HepG2 (cell line): ENCODE results near the gene HSD3B7. TPM values are rescaled to one million over a fixed set of nuclear protein-coding genes. Genes with fewer than 3 reads are reported as not detected.
A peak's percentile ranks its signal among the peaks of the same experiment; 100 is the strongest.

Experiments
- AGO2 ChIP-seq: fragments of 200-400 bp; formaldehyde crosslinking; optimal IDR thresholded peaks from 2 replicates; pipeline ENCODE3; 2017; ENCODE audit warnings: mild to moderate bottlenecking, low read depth, low read length, moderate library complexity
- AHR ChIP-seq: IDR thresholded peaks from 2 replicates; pipeline ENCODE4 v1.6.1; 2018; ENCODE audit warnings: missing genetic modification reagents, missing compliant biosample characterization
- CHD4 ChIP-seq: fragments of 200-600 bp; sonication (generic); IDR thresholded peaks from 2 replicates; pipeline ENCODE4 v1.7.0; 2017; ENCODE audit warnings: mild to moderate bottlenecking, low read length, borderline replicate concordance
- FOXO1 ChIP-seq: sonication (generic); formaldehyde crosslinking; IDR thresholded peaks from 2 replicates; pipeline ENCODE4 v1.4.0; 2020; ENCODE audit warnings: missing genetic modification reagents
- IRX3 ChIP-seq: sonication (generic); formaldehyde crosslinking; IDR thresholded peaks from 2 replicates; pipeline ENCODE4 v1.8.1; 2023; ENCODE audit warnings: mild to moderate bottlenecking, low read depth, missing genetic modification reagents, borderline replicate concordance
- KDM4B ChIP-seq: sonication (generic); formaldehyde crosslinking; IDR thresholded peaks from 2 replicates; pipeline ENCODE4 v1.4.0; 2020; ENCODE audit warnings: missing genetic modification reagents
- MYNN ChIP-seq: sonication (generic); formaldehyde crosslinking; IDR thresholded peaks from 2 replicates; pipeline ENCODE4 v1.4.0; 2020; ENCODE audit warnings: mild to moderate bottlenecking, low read depth, missing genetic modification reagents
- NFE2L1 ChIP-seq: sonication (generic); formaldehyde crosslinking; IDR thresholded peaks from 2 replicates; pipeline ENCODE4 v1.4.0; 2020; ENCODE audit warnings: missing genetic modification reagents, mild to moderate bottlenecking, borderline replicate concordance
- ZKSCAN5 ChIP-seq: sonication (generic); formaldehyde crosslinking; IDR thresholded peaks from 2 replicates; pipeline ENCODE4 v1.5.1; 2020; ENCODE audit warnings: mild to moderate bottlenecking, missing genetic modification reagents
- ZNF205 ChIP-seq: IDR thresholded peaks from 2 replicates; pipeline ENCODE4 v1.6.1; 2018; ENCODE audit warnings: missing biosample characterization, missing genetic modification reagents
- ZNF207 ChIP-seq: fragments of 450-650 bp; IDR thresholded peaks from 2 replicates; pipeline ENCODE4 v1.6.1; 2016; ENCODE audit warnings: antibody characterized with exemption, borderline replicate concordance
- polyA plus RNA-seq, 8 experiments: library from polyadenylated mRNA; depleted of rRNA in 3 of 8; stranded (reverse) in 7 of 8; unstranded in 1 of 8; fragments of >200 nt; fragmentation: Illumina TruSeq in 4 of 8; extraction: Trizol in 4 of 8; gene quantifications; 2 replicates each; pipeline versions ENCODE4 v1.2.1 to v1.2.3, GENCODE V29; 2011 to 2016; ENCODE audit warnings: low read depth in 4 of 8, missing spikeins in 1 of 8, mixed read lengths in 1 of 8; ENCODE audit not compliant: insufficient read depth in 1 of 8
- total RNA-seq, 5 experiments: library from RNA; depleted of rRNA; stranded (reverse); fragments of >200 nt; fragmentation: Illumina TruSeq; extraction: Trizol; gene quantifications; 2 replicates each; pipeline ENCODE4 v1.2.3, GENCODE V29; 2016; ENCODE audit warnings: low read depth in 1 of 5
- TF ChIP-seq, protein P1 (sequence below): sonication (generic); formaldehyde crosslinking; IDR thresholded peaks from 2 replicates; pipeline ENCODE4 v1.8.0; 2022; ENCODE audit warnings: low read depth, missing genetic modification reagents
- TF ChIP-seq, protein P2 (sequence below): fragments of 450-650 bp; IDR thresholded peaks from 2 replicates; pipeline ENCODE4 v1.6.1; 2016
- TF ChIP-seq, protein P3 (sequence below): IDR thresholded peaks from 2 replicates; pipeline ENCODE4 v1.6.1; 2018; ENCODE audit warnings: missing genetic modification reagents
- TF ChIP-seq, protein P4 (sequence below): sonication (generic); formaldehyde crosslinking; conservative IDR thresholded peaks from 2 replicates; pipeline ENCODE4 v1.8.0; 2022; ENCODE audit warnings: low read depth, missing genetic modification reagents
- TF ChIP-seq, protein P5 (sequence below): sonication (generic); formaldehyde crosslinking; IDR thresholded peaks from 2 replicates; pipeline ENCODE4 v1.4.0; 2020; ENCODE audit warnings: mild to moderate bottlenecking, missing genetic modification reagents, borderline replicate concordance
- TF ChIP-seq, protein P6 (sequence below): sonication (generic); formaldehyde crosslinking; conservative IDR thresholded peaks from 2 replicates; pipeline ENCODE4 v1.4.0; 2020; ENCODE audit warnings: missing genetic modification reagents
- TF ChIP-seq, protein P7 (sequence below): sonication (generic); formaldehyde crosslinking; IDR thresholded peaks from 2 replicates; pipeline ENCODE4 v1.4.0; 2020; ENCODE audit warnings: missing genetic modification reagents, borderline replicate concordance

Gene HSD3B7
- total and polyA plus RNA-seq, 2 of the 13 experiments (the other 11 are each of a cell fraction or from before 2014, with no cell fraction given), result 32.9 to 69.7 TPM

DNA sequence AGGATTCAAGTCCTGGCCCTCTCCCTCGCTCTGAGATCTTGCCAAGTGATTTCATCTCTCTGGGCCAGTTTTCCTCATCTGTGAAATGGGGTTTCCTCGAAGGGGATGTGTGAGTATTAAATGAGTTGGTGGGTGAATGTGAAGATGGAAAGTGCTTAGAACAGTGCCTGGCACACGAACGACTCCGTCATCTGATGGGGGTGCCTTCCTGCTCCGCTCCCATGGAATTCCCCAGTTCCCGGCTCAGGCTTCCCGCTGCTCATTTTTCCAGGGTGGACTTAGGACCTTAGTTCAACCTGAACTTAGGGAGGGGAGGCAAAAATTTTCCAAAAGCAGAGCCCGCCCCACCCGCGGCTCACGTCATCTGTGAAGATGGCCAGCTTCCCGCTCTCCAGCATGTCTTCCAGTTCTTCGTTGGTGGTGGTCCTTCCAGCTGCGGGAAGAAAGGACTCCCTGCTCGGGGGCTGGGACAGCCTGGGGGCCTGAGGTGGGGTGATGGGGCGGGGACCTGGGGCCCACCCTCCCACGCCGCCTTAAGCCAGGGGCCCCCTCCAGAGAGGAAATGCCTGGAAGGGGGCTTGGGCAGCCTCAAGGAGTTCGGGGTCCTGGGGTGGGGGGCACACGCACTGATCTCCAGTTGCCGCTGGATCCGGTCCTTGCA is 11.4 kb downstream of the HSD3B7 start (continued):
- TF ChIP-seq, protein P1, sequence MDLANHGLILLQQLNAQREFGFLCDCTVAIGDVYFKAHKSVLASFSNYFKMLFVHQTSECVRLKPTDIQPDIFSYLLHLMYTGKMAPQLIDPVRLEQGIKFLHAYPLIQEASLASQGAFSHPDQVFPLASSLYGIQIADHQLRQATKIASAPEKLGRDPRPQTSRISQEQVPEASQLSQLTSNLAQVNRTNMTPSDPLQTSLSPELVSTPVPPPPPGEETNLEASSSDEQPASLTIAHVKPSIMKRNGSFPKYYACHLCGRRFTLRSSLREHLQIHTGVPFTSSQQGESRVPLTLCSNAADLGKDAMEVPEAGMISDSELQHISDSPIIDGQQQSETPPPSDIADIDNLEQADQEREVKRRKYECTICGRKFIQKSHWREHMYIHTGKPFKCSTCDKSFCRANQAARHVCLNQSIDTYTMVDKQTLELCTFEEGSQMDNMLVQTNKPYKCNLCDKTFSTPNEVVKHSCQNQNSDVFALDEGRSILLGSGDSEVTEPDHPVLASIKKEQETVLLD (CRISPR knock-in tag), result 0 out of 2 replicates have a peak, but pooled peaks have one; percentile 40
- TF ChIP-seq AGO2, result no peak
- no peak for TF ChIP-seq FOXO1
- no peak for TF ChIP-seq NFE2L1 (CRISPR knock-in tag)
- TF ChIP-seq CHD4, result peak; percentile 87; the same call in 1 of the 2 replicates
- TF ChIP-seq, protein P2, sequence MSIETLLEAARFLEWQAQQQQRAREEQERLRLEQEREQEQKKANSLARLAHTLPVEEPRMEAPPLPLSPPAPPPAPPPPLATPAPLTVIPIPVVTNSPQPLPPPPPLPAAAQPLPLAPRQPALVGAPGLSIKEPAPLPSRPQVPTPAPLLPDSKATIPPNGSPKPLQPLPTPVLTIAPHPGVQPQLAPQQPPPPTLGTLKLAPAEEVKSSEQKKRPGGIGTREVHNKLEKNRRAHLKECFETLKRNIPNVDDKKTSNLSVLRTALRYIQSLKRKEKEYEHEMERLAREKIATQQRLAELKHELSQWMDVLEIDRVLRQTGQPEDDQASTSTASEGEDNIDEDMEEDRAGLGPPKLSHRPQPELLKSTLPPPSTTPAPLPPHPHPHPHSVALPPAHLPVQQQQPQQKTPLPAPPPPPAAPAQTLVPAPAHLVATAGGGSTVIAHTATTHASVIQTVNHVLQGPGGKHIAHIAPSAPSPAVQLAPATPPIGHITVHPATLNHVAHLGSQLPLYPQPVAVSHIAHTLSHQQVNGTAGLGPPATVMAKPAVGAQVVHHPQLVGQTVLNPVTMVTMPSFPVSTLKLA, result no peak
- TF ChIP-seq, protein P3, sequence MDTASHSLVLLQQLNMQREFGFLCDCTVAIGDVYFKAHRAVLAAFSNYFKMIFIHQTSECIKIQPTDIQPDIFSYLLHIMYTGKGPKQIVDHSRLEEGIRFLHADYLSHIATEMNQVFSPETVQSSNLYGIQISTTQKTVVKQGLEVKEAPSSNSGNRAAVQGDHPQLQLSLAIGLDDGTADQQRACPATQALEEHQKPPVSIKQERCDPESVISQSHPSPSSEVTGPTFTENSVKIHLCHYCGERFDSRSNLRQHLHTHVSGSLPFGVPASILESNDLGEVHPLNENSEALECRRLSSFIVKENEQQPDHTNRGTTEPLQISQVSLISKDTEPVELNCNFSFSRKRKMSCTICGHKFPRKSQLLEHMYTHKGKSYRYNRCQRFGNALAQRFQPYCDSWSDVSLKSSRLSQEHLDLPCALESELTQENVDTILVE (CRISPR knock-in tag), result 0 out of 2 replicates have a peak, but pooled peaks have one; percentile 39
- TF ChIP-seq, protein P4, sequence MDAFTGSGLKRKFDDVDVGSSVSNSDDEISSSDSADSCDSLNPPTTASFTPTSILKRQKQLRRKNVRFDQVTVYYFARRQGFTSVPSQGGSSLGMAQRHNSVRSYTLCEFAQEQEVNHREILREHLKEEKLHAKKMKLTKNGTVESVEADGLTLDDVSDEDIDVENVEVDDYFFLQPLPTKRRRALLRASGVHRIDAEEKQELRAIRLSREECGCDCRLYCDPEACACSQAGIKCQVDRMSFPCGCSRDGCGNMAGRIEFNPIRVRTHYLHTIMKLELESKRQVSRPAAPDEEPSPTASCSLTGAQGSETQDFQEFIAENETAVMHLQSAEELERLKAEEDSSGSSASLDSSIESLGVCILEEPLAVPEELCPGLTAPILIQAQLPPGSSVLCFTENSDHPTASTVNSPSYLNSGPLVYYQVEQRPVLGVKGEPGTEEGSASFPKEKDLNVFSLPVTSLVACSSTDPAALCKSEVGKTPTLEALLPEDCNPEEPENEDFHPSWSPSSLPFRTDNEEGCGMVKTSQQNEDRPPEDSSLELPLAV (CRISPR knock-in tag), result no peak
- TF ChIP-seq ZNF205, result no peak
- TF ChIP-seq, protein P5, sequence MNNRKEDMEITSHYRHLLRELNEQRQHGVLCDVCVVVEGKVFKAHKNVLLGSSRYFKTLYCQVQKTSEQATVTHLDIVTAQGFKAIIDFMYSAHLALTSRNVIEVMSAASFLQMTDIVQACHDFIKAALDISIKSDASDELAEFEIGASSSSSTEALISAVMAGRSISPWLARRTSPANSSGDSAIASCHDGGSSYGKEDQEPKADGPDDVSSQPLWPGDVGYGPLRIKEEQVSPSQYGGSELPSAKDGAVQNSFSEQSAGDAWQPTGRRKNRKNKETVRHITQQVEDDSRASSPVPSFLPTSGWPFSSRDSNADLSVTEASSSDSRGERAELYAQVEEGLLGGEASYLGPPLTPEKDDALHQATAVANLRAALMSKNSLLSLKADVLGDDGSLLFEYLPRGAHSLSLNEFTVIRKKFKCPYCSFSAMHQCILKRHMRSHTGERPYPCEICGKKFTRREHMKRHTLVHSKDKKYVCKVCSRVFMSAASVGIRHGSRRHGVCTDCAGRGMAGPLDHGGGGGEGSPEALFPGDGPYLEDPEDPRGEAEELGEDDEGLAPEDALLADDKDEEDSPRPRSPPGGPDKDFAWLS (CRISPR knock-in tag), result no peak
- no peak for TF ChIP-seq MYNN (CRISPR knock-in tag)
- no peak for TF ChIP-seq ZKSCAN5 (CRISPR knock-in tag)
- TF ChIP-seq IRX3 (CRISPR knock-in tag), result no peak
- TF ChIP-seq ZNF207, result no peak
- TF ChIP-seq KDM4B (CRISPR knock-in tag), result 0 out of 2 replicates have a peak, but pooled peaks have one; percentile 45
- TF ChIP-seq, protein P6, sequence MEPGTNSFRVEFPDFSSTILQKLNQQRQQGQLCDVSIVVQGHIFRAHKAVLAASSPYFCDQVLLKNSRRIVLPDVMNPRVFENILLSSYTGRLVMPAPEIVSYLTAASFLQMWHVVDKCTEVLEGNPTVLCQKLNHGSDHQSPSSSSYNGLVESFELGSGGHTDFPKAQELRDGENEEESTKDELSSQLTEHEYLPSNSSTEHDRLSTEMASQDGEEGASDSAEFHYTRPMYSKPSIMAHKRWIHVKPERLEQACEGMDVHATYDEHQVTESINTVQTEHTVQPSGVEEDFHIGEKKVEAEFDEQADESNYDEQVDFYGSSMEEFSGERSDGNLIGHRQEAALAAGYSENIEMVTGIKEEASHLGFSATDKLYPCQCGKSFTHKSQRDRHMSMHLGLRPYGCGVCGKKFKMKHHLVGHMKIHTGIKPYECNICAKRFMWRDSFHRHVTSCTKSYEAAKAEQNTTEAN (CRISPR knock-in tag), result 0 out of 2 replicates have a peak, but pooled peaks have one; percentile 44
- TF ChIP-seq AHR, result no peak
- TF ChIP-seq, protein P7, sequence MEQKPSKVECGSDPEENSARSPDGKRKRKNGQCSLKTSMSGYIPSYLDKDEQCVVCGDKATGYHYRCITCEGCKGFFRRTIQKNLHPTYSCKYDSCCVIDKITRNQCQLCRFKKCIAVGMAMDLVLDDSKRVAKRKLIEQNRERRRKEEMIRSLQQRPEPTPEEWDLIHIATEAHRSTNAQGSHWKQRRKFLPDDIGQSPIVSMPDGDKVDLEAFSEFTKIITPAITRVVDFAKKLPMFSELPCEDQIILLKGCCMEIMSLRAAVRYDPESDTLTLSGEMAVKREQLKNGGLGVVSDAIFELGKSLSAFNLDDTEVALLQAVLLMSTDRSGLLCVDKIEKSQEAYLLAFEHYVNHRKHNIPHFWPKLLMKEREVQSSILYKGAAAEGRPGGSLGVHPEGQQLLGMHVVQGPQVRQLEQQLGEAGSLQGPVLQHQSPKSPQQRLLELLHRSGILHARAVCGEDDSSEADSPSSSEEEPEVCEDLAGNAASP (CRISPR knock-in tag), result peak; percentile 52; the same call in 1 of the 2 replicates
